GM12892 (cell line): ENCODE data around the gene MRPL16.

Source experiments
- DNase-seq: peaks from one replicate; pipeline ENCODE4 v3.0.0; 2011; ENCODE audit not compliant: insufficient read length
- FAIRE-seq: peaks from 2 replicates; lab custom pipeline; 2011; peaks lifted over from hg19 to GRCh38; lab: Jason Lieb, UNC
- POLR2A ChIP-seq: IDR thresholded peaks from 2 replicates; pipeline ENCODE4 v1.6.1; 2011; ENCODE audit warnings: low read depth, low read length, control low read depth
- POLR2AphosphoS5 ChIP-seq: IDR thresholded peaks from 2 replicates; pipeline ENCODE4 v1.6.1; 2011; ENCODE audit warnings: low read depth, low read length, control low read depth
- TAF1 ChIP-seq: IDR thresholded peaks from 2 replicates; pipeline ENCODE4 v1.6.1; 2011; ENCODE audit warnings: low read depth, mild to moderate bottlenecking, control low read depth, low read length, borderline replicate concordance

The MRPL16 gene

GRCh38 chr11:59765068-59765735 lies 45.4 kb downstream of the MRPL16 start:
- DNase-seq (no peak), FAIRE-seq (no peak)
- TF ChIP-seq TAF1 (no peak), POLR2A (no peak)

DNA sequence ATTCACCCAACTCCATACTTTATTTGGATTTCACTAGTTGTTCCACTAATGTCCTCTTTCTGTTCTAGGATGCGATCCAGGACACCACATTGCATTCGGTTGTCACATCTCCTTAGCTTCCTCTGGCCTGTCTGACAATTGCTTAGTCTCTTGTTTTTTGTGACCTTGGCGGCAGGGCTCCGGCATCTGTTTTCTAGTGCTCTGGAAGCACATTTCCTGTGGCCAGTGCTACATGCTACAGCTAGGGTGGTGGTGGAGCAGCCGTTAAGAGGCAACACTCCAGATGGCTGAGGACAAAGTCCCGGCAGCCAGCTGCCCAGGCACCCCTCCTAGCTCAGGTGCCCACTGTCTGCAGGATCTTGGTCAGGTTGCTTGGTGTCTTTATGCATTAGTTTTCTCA lies 48.6 kb downstream of the MRPL16 start:
- TF ChIP-seq POLR2AphosphoS5 (no peak), POLR2A (no peak), TAF1 (no peak)
- no peak for DNase-seq
- FAIRE-seq, result no peak

DNA sequence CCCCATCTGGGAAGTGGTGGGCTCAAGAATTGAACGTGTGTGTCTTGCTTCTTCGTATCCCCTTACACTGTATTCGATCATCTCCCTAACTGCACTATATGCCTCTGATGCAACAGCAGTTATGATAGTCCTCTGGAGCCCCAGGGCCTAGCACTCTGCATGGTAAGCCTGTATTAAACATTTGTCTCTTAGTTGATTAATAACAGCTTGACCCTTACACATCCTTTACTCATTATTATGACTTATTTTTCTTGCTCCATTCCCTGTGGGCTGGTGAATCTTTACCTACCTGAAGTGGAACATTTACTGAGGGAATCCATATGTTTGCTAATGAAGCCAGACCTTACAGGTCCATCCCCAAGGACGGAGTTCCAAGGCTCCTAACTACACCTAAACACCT lies 49.8 kb downstream of the MRPL16 start:
- no peak for DNase-seq
- no peak for FAIRE-seq
- TF ChIP-seq TAF1 (no peak), POLR2AphosphoS5 (no peak), POLR2A (no peak)

GRCh38 chr11:59759900-59760299 lies 50.7 kb downstream of the MRPL16 start:
- TF ChIP-seq POLR2AphosphoS5 (no peak), TAF1 (no peak), POLR2A (no peak)
- DNase-seq (no peak), FAIRE-seq (no peak)

DNA sequence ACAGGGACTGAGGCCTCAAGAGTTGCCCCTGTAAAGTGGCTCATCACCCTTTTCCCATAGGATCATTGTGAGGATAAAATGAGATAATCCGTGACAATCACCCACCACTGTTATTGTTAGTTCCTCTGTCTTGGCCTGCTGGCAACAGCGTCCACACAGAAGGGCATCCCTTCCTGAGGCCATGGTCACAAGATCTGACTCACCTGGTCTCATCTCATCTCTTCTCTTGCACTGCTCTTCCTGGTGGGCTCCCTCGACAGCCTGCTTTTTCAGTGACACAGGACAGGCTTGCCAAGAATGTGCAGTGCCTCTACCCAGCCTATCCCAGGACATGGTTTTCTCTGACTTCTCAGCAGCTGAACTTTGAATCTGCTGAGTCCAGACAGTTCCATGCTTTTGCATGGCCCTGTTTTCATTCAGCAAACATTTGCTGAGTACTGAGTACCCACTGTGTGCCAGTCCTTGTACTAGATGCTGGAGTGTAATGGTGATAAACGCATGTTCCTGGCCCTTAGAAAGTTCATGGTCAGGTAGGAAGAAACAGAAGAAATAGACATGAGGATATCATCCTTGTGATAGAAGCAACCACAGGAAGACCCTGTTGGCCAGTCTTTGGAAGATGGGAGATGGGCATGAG lies 52.1 kb downstream of the MRPL16 start:
- TF ChIP-seq POLR2A (no peak), POLR2AphosphoS5 (no peak), TAF1 (no peak)
- FAIRE-seq (no peak), DNase-seq (no peak)

- no peak for DNase-seq
- TF ChIP-seq TAF1, result no peak
- TF ChIP-seq POLR2AphosphoS5, result no peak
- no peak for TF ChIP-seq POLR2A
- FAIRE-seq, result peak; percentile 64
These were observed 53.7 kb downstream of the MRPL16 start for GRCh38 chr11:59756845-59757244.

GRCh38 chr11:59756558-59756840 lies 54.1 kb downstream of the MRPL16 start:
- DNase-seq, result no peak
- TF ChIP-seq POLR2A (no peak), POLR2AphosphoS5 (no peak), TAF1 (no peak)
- no peak for FAIRE-seq
